ENCODE data around the gene ZFAND5.

Gene ZFAND5

GRCh38 chr9:72363236-72363635 lies 1.8 kb downstream of the ZFAND5 start:
- in situ Hi-C loops (cut with MboI; ENCODE audit: low sequenced_read_pairs): no loop called here

- in situ Hi-C loops (cut with MboI; ENCODE audit: low sequenced_read_pairs): no loop called here
These were observed 2.3 kb downstream of the ZFAND5 start for GRCh38 chr9:72362680-72363139.

- in situ Hi-C loops (cut with MboI; ENCODE audit: low sequenced_read_pairs): no loop called here
These were observed 2.9 kb downstream of the ZFAND5 start for GRCh38 chr9:72362118-72362531.

GRCh38 chr9:72361217-72361616 lies 3.8 kb downstream of the ZFAND5 start:
- in situ Hi-C loops (cut with MboI; ENCODE audit: low sequenced_read_pairs): no loop called here

GRCh38 chr9:72360324-72360723 lies 4.7 kb downstream of the ZFAND5 start:
- in situ Hi-C loops (cut with MboI; ENCODE audit: low sequenced_read_pairs): no loop called here

GRCh38 chr9:72356041-72356582 lies 8.9 kb downstream of the ZFAND5 start:
- in situ Hi-C loops (cut with MboI; ENCODE audit: low sequenced_read_pairs): no loop called here

- in situ Hi-C loops (cut with MboI; ENCODE audit: low sequenced_read_pairs): no loop called here
These were observed 9.9 kb downstream of the ZFAND5 start for GRCh38 chr9:72355153-72355552.

GRCh38 chr9:72354704-72355103 lies 10.3 kb downstream of the ZFAND5 start:
- in situ Hi-C loops (cut with MboI; ENCODE audit: low sequenced_read_pairs): no loop called here

- in situ Hi-C loops (cut with MboI; ENCODE audit: low sequenced_read_pairs): no loop called here
These were observed 11.4 kb downstream of the ZFAND5 start for GRCh38 chr9:72353455-72354116.

GRCh38 chr9:72352911-72353388 lies 12.1 kb downstream of the ZFAND5 start:
- in situ Hi-C loops (cut with MboI; ENCODE audit: low sequenced_read_pairs): no loop called here

GRCh38 chr9:72351538-72352453 lies 13.2 kb downstream of the ZFAND5 start:
- in situ Hi-C loops (cut with MboI; ENCODE audit: low sequenced_read_pairs): no loop called here

- in situ Hi-C loops (cut with MboI; ENCODE audit: low sequenced_read_pairs): no loop called here
These were observed 15.1 kb downstream of the ZFAND5 start for GRCh38 chr9:72349911-72350310.

GRCh38 chr9:72349240-72349639 lies 15.8 kb downstream of the ZFAND5 start:
- in situ Hi-C loops (cut with MboI; ENCODE audit: low sequenced_read_pairs): no loop called here

GRCh38 chr9:72346333-72346732 lies 18.7 kb downstream of the ZFAND5 start:
- in situ Hi-C loops (cut with MboI; ENCODE audit: low sequenced_read_pairs): no loop called here

- in situ Hi-C loops (cut with MboI; ENCODE audit: low sequenced_read_pairs): no loop called here
These were observed 26.4 kb downstream of the ZFAND5 start for GRCh38 chr9:72338631-72339030.

GRCh38 chr9:72337286-72337685 lies 27.7 kb downstream of the ZFAND5 start:
- in situ Hi-C loops (cut with MboI; ENCODE audit: low sequenced_read_pairs): no loop called here

- in situ Hi-C loops (cut with MboI; ENCODE audit: low sequenced_read_pairs): no loop called here
These were observed 30.2 kb downstream of the ZFAND5 start for GRCh38 chr9:72334658-72335337.

- in situ Hi-C loops (cut with MboI; ENCODE audit: low sequenced_read_pairs): no loop called here
These were observed 31.3 kb downstream of the ZFAND5 start for GRCh38 chr9:72333709-72334108.

- in situ Hi-C loops (cut with MboI; ENCODE audit: low sequenced_read_pairs): no loop called here
These were observed 31.8 kb downstream of the ZFAND5 start for GRCh38 chr9:72333197-72333596.

GRCh38 chr9:72332351-72332750 lies 32.7 kb downstream of the ZFAND5 start:
- in situ Hi-C loops (cut with MboI; ENCODE audit: low sequenced_read_pairs): no loop called here

- in situ Hi-C loops (cut with MboI; ENCODE audit: low sequenced_read_pairs): no loop called here
These were observed 37.4 kb downstream of the ZFAND5 start for GRCh38 chr9:72327631-72328030.
